22Rv1 (cell line): ENCODE measurements around the gene NNMT.
A peak's percentile ranks its signal among the peaks of the same experiment; 100 is the strongest.

ENCODE experiments used
- H3K27ac ChIP-seq: fragments of 450-650 bp; 2 replicates; pipeline ENCODE4 v1.5.1; 2017
- ZFX ChIP-seq: fragments of 450-650 bp; IDR thresholded peaks from 2 replicates; pipeline ENCODE4 v1.6.1; 2017; ENCODE audit warnings: antibody characterized with exemption, borderline replicate concordance
- TF ChIP-seq, protein P1 (sequence below): fragments of 450-650 bp; IDR thresholded peaks from 2 replicates; pipeline ENCODE4 v1.5.1; 2017; ENCODE audit warnings: mild to moderate bottlenecking

Gene NNMT

DNA sequence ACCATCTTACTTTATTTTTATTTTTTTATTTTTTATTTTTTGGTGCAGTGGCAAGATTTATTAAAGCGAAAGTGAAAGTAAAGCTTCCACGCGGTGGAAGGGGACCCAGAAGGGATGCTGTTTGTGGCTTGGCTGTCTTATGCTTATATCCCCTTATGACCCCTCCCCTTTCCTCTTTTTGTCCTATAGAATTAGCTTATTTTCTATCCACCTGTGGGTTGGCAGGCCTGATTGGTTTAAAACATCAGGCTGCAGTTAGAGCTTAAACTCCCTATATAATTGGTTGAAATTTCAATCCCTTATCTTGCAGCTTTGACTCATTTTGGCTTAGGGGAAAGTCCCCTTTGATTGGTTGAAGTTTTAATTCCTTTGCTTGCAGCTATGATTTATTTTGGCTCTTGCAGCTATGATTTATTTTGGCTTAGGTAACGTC lies 50.5 kb downstream of the NNMT start:
- TF ChIP-seq ZFX, result no peak
- TF ChIP-seq, protein P1, sequence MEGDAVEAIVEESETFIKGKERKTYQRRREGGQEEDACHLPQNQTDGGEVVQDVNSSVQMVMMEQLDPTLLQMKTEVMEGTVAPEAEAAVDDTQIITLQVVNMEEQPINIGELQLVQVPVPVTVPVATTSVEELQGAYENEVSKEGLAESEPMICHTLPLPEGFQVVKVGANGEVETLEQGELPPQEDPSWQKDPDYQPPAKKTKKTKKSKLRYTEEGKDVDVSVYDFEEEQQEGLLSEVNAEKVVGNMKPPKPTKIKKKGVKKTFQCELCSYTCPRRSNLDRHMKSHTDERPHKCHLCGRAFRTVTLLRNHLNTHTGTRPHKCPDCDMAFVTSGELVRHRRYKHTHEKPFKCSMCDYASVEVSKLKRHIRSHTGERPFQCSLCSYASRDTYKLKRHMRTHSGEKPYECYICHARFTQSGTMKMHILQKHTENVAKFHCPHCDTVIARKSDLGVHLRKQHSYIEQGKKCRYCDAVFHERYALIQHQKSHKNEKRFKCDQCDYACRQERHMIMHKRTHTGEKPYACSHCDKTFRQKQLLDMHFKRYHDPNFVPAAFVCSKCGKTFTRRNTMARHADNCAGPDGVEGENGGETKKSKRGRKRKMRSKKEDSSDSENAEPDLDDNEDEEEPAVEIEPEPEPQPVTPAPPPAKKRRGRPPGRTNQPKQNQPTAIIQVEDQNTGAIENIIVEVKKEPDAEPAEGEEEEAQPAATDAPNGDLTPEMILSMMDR, result no peak
- H3K27ac ChIP-seq, result no peak overlapping the region

DNA sequence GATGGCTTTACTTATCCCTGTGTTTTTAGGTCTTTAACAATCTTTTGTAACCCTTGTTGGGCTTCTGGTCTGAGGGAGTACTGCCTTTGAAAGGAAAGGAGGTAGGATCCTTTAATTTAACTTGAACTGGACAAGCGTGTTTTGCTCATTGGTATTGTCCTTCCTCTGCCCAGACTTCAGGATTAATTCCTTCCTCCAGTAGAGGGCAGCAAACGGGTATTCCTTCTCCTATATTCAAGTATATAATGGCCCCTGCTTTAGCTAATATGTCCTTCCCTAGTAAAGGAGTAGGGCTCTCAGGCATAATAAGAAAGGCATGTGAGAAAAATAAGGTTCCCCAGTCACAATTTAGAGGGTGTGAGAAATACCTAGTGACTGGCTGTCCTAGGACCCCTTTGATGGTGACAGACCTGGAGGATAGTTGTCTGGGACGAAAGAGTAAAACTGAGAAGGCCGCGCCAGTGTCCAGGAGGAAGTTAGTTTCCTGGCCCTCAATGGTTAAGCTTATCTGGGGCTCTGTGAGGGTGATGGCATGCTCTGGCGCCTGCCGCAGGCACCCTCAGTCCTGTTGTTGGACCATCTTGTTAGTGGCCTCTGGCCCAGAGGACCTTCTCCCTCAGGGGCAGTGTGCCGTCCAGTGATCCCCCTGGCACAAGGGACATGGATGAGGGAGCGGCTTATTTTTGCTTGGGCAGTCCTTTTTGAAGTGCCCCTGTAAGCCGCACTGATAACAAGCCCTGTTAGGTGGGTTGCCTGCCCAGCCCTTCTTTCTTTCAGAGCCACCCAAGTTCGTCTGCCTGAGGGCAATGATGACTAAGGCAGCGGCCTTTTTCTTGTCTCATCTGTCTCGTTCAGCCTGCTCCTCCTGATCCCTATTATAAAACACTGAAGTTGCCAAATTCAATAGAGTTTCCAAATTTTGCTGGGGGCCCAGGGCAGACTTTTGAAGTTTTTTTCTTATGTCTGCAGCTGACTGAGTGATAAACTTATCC lies 52.3 kb downstream of the NNMT start:
- H3K27ac ChIP-seq, result no peak overlapping the region
- TF ChIP-seq, protein P1, result peak; percentile 69
- TF ChIP-seq ZFX, result no peak

DNA sequence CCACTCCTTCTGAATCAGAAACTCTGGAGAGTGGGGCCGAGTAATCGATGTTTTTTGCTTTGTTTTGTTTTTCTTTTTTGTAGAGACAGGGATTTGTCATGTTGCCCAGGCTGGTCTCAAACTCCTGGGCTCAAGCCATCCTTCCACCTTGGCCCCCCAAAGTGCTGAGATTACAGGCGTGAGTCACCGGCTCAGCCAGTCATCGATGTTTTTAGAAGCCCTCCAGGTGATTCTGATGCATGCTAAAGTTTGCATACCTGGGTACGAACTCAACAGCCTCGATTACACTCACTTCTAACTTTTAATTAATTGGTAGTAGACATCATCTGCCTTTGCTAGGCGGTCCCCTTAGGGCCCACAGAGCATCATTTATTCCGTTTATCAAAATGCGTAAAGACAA lies 53.8 kb downstream of the NNMT start:
- no peak overlapping the region for H3K27ac ChIP-seq
- no peak for TF ChIP-seq ZFX
- TF ChIP-seq, protein P1, result no peak

DNA sequence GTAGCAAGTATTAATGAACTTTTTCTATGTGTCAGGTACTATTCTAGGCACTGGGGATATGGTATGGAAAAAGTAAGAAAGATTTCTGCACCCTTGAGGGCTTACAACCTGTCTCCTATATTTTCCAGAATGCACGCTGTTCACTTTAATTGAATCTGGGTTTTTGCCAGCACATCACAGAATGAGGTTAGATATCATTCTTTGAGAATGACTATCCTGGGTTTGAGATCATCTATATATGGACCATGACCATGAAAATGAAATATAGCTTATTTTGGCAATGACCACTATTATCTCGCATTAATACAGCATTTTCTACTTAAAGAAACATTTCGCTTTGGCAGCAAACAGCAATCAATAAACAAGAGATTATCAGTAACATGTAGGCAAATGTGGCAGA lies 57.2 kb downstream of the NNMT start:
- TF ChIP-seq, protein P1, result no peak
- no peak for TF ChIP-seq ZFX
- H3K27ac ChIP-seq, result no peak overlapping the region

DNA sequence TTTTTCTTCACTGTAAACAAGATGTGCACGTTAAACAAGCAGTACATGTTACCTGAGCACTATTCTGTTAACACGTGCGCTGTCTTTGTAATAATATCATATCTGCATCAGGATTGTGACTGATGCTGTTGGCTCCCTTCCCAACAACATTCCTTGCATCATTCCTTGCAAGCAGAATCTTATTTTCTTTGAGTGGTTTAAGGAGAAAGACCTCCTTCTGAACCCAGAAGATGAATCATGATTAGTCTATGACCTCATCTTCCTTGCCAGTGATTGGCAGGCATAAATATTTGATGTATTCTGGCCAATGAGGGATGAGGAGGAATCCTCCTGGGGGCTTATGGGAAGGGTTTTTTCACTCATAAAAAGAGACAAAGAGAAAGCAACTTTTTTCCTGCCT lies 57.9 kb downstream of the NNMT start:
- no peak for TF ChIP-seq ZFX
- TF ChIP-seq, protein P1, result no peak
- H3K27ac ChIP-seq, result no peak overlapping the region

DNA sequence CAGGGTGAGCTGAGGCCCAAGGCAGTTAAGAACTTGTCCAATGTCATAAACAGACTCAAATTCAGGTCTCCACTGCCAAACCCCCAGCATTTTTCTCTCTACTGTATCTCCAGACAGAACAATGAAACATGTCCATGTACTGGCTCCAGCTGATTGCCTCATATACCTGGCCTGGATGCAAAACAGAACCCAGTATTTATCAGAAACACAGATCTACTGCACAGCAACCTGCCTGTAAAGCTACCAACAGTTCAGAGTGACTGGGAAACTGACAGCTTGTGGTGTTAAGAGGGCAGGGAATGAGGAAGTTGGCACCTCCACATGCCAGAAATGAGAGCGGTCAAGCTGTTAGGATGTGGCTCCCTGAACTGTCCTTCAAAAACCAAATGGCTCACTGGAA lies 62.5 kb downstream of the NNMT start:
- TF ChIP-seq, protein P1, result no peak
- no peak for TF ChIP-seq ZFX
- no peak overlapping the region for H3K27ac ChIP-seq

DNA sequence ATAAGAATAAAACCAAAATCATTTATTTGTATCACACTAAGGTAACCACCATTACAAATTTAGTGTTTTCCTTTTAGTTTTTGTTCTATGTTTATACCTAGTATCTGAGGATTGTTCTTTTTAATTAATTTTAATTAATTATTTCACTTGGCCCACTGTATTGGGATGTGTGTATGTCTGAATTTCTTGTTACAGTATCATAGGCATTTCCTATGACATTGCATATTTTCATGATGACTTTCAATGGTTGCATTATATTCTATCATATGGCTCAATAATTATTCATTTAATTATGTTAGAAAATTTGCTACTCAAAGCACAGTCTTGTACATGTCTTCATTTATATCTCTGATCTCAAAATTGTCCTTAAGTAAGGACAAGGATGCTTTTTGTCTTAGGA lies 63.1 kb downstream of the NNMT start:
- TF ChIP-seq, protein P1, result no peak
- TF ChIP-seq ZFX, result no peak
- H3K27ac ChIP-seq, result no peak overlapping the region
